K562 (cell line): ENCODE data around the gene SYTL4. TPM values are rescaled to one million over a fixed set of nuclear protein-coding genes. Genes with fewer than 3 reads are reported as not detected.

Experiments
- ATAC-seq: fragments of 200-7000 bp; cut with Tn5 transposase; 3 replicates; pipeline ENCODE4 v1.9.1; 2020; ENCODE audit warnings: moderate library complexity
- BruUV-seq: library from RNA; stranded (reverse); fragments of 400-500 nt; replicated peaks from 2 replicates; lab custom pipeline; 2021; lab: Mats Ljungman, UMichigan
- CTCF ChIA-PET: fragments of 300-600 bp; formaldehyde crosslinking; extraction: SDS; loops from one replicate; lab custom pipeline; 2021; ENCODE audit warnings: low intra/inter-chr PET ratio; lab: Yijun Ruan, JAX
- POLR2A ChIA-PET: fragments of 300-600, 350-650 bp; sonication (Branson Sonifier 250); formaldehyde crosslinking; extraction: SDS; loops from one replicate; lab custom pipeline; 2021; ENCODE audit warnings: antibody characterized with exemption, inconsistent platforms; lab: Yijun Ruan, JAX
- DNase-seq, 4 experiments: peaks; one replicate each; pipeline versions ENCODE4 v3.0.0 to v3.0.0-alpha.2; 2011 to 2018; ENCODE audit warnings: low spot score in 3 of 4, mixed read lengths in 3 of 4; ENCODE audit errors: extremely low read depth in 1 of 4
- FAIRE-seq: peaks from 2 replicates; lab custom pipeline; 2011; peaks lifted over from hg19 to GRCh38; lab: Jason Lieb, UNC
- H2AFZ ChIP-seq: 2 replicates; pipeline ENCODE4 v1.6.0; 2011; ENCODE audit warnings: low read depth, low read length, control low read depth, inconsistent platforms
- H3K27ac ChIP-seq: fragments of 200-600 bp; 3 replicates; pipeline ENCODE4 v1.8.0; 2011; ENCODE audit warnings: low read depth, mild to moderate bottlenecking, control low read depth, inconsistent platforms, low read length, moderate library complexity, mixed read lengths; ENCODE audit errors: extremely low read depth
- H3K27me3 ChIP-seq, 2 experiments: fragments of 300-600 bp in 1 of 2; 2 replicates in 1 of 2; 3 replicates in 1 of 2; pipeline versions ENCODE4 v1.6.0 to v1.8.0; 2011; ENCODE audit warnings: inconsistent platforms in 2 of 2, low read length in 2 of 2, mild to moderate bottlenecking in 1 of 2, mixed read lengths in 1 of 2, moderate library complexity in 1 of 2; ENCODE audit not compliant: control insufficient read depth in 2 of 2, insufficient read depth in 2 of 2
- H3K36me3 ChIP-seq: fragments of 300-600 bp; 3 replicates; pipeline ENCODE4 v1.8.0; 2011; ENCODE audit warnings: mild to moderate bottlenecking, low read length, inconsistent platforms; ENCODE audit not compliant: control insufficient read depth, insufficient read depth
- H3K4me1 ChIP-seq, 2 experiments: fragments of 200-600 bp in 1 of 2; replicated peaks in 1 of 2; 2 replicates in 1 of 2; 3 replicates in 1 of 2; pipeline versions ENCODE4 v1.5.1 to v1.8.0; 2011; ENCODE audit warnings: inconsistent platforms in 2 of 2, low read length in 2 of 2, mild to moderate bottlenecking in 1 of 2, mixed read lengths in 1 of 2, moderate library complexity in 1 of 2; ENCODE audit not compliant: control insufficient read depth in 2 of 2, insufficient read depth in 2 of 2
- H3K4me2 ChIP-seq: 2 replicates; pipeline ENCODE4 v1.6.1; 2011; ENCODE audit warnings: low read length, control low read depth, inconsistent platforms, mixed read lengths; ENCODE audit not compliant: insufficient read depth
- H3K4me3 ChIP-seq: fragments of 200-600 bp; sonication (generic), shearing (Covaris generic); 2 replicates; pipeline ENCODE4 v1.5.1; 2016; ENCODE audit warnings: control low read depth, inconsistent platforms
- H3K79me2 ChIP-seq: fragments of 200-600 bp; 3 replicates; pipeline ENCODE4 v1.8.0; 2011; ENCODE audit warnings: low read length, inconsistent platforms; ENCODE audit not compliant: control insufficient read depth, insufficient read depth
- H3K9ac ChIP-seq, 2 experiments: 2 replicates each; pipeline versions ENCODE4 v1.6.0 to v1.6.1; 2011; ENCODE audit warnings: low read depth in 2 of 2, low read length in 2 of 2, control low read depth in 1 of 2, inconsistent platforms in 1 of 2, mild to moderate bottlenecking in 1 of 2, mixed read lengths in 1 of 2; ENCODE audit not compliant: insufficient read depth in 1 of 2
- H3K9me1 ChIP-seq: one replicate; pipeline ENCODE4 v1.6.0; 2011; ENCODE audit warnings: inconsistent platforms, mild to moderate bottlenecking, low read length, moderate library complexity; ENCODE audit not compliant: control insufficient read depth, insufficient read depth
- H3K9me3 ChIP-seq: replicated peaks from 2 replicates; pipeline ENCODE4 v1.5.1; 2011; ENCODE audit warnings: low read depth, low read length, inconsistent platforms; ENCODE audit not compliant: control insufficient read depth, insufficient read depth
- H4K20me1 ChIP-seq: replicated peaks from 2 replicates; pipeline ENCODE4 v1.6.1; 2011; ENCODE audit warnings: low read length, inconsistent platforms, mixed read lengths; ENCODE audit not compliant: control insufficient read depth, insufficient read depth
- DACH1 ChIP-seq: fragments of 450-650 bp; IDR thresholded peaks from 2 replicates; pipeline ENCODE4 v1.6.1; 2018; ENCODE audit not compliant: partially characterized antibody
- PCBP2 ChIP-seq: fragments of 200-400 bp; formaldehyde crosslinking; IDR thresholded peaks from 2 replicates; pipeline ENCODE4 v1.6.1; 2018; ENCODE audit warnings: low read length, low read depth, mild to moderate bottlenecking, moderate library complexity; ENCODE audit not compliant: poor library complexity, severe bottlenecking
- SETDB1 ChIP-seq: IDR thresholded peaks from one replicate; pipeline ENCODE4 v1.6.1; 2012; ENCODE audit warnings: low read length, control low read depth, inconsistent platforms
- U2AF1 ChIP-seq: fragments of 200-400 bp; formaldehyde crosslinking; optimal IDR thresholded peaks from 2 replicates; pipeline ENCODE3; 2017; ENCODE audit warnings: mild to moderate bottlenecking, low read depth, low read length, moderate library complexity
- ZEB2 ChIP-seq: fragments of 450-650 bp; IDR thresholded peaks from 2 replicates; pipeline ENCODE4 v1.6.1; 2016
- WGBS: fragments of 100-300 bp; shearing (Covaris generic); methylation state at CpG from one replicate; pipeline ENCODE4 v1.1.6; 2016; ENCODE audit warnings: low coverage, mixed read lengths; ENCODE audit not compliant: insufficient coverage; ENCODE audit errors: missing lambda C conversion rate; 5-methylcytosine and 5-hydroxymethylcytosine counted together
- in situ Hi-C: fragments of 300-500 bp; cut with MboI; formaldehyde crosslinking; loops from 4 replicates; pipeline ENCODE4 v1.15.0; 2018; ENCODE audit warnings: inconsistent platforms, mixed read lengths
- intact Hi-C: fragments of 100-400 bp; cut with micrococcal nuclease; formaldehyde crosslinking; loops from 2 replicates; pipeline ENCODE4 v1.14.2; 2022
- polyA plus RNA-seq, 8 experiments: library from polyadenylated mRNA; depleted of rRNA in 4 of 8; stranded (reverse) in 5 of 8; unstranded in 3 of 8; fragments of >200 nt; fragmentation: Nextera tagmentation in 2 of 8; fragmentation: Illumina TruSeq in 1 of 8; extraction: Ambion mirVana in 2 of 8; extraction: Trizol in 1 of 8; gene quantifications; 2 replicates each; pipeline versions ENCODE4 v1.2.1 to v1.2.3, GENCODE V29; 2011 to 2014; ENCODE audit warnings: inconsistent platforms in 1 of 8, missing spikeins in 1 of 8
- total RNA-seq, 7 experiments: library from RNA; depleted of rRNA in 6 of 7; stranded (reverse); fragments of >200 nt in 6 of 7; fragmentation: Illumina TruSeq in 2 of 7; extraction: Trizol in 2 of 7; gene quantifications; 2 replicates each; pipeline versions ENCODE4 v1.2.1 to v1.2.3, GENCODE V29; 2011 to 2021; ENCODE audit warnings: low replicate concordance in 1 of 7
- TF ChIP-seq, protein P1 (sequence below): fragments of 450-650 bp; formaldehyde crosslinking; IDR thresholded peaks from 2 replicates; pipeline ENCODE4 v1.4.0; 2020; ENCODE audit warnings: mild to moderate bottlenecking, moderate library complexity
- TF ChIP-seq, protein P2 (sequence below), 2 experiments: fragments of 450-650 bp; IDR thresholded peaks; 2 replicates each; pipeline ENCODE4 v1.6.1; 2016

Gene SYTL4
- total and polyA plus RNA-seq, 9 of the 15 experiments (the other 6 are each of a cell fraction or from before 2014, with no cell fraction given), result 0.65 to 9.0 (median 1.5) TPM

DNA sequence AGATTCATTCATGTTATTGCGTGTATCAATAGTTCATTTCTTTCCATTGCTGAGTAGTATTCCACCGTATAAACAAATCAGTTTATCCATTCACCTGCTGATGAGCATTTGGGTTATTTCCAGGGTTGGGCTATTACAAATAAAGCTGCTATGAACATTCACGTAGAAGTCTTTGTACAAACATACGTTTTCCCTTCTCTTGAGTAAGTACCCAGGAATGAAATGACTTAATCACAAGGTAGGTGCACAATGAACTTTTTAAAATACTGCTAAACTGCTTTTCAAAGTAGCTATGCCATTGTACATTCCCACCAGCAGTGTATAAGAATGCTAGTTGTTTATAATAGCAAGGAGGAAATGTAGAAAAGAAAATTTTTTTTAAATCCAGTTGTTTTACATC, 35.9 kb downstream of the SYTL4 start:
- DNase-seq, result no peak
- in situ Hi-C loops (loop anchor here (25.0 kb wide), 1 partner anchor 491 kb away; no protein-coding TSS in a partner anchor), intact Hi-C loops (no loop called here)
- CTCF ChIA-PET, result no interaction called here
- Histone ChIP-seq H3K36me3 (no peaks in the 10 kb centered on the region), H3K9ac (no peak overlapping the region), H3K4me1 (no peaks in the 10 kb centered on the region), H3K9me3 (no peaks in the 10 kb centered on the region)
- POLR2A ChIA-PET, result no interaction called here
- ATAC-seq, result no peak
- no TSS peak for BruUV-seq
- TF ChIP-seq U2AF1 (no peak), SETDB1 (no peak), DACH1 (no peak), PCBP2 (no peak), ZEB2 (no peak)
- TF ChIP-seq, protein P1, sequence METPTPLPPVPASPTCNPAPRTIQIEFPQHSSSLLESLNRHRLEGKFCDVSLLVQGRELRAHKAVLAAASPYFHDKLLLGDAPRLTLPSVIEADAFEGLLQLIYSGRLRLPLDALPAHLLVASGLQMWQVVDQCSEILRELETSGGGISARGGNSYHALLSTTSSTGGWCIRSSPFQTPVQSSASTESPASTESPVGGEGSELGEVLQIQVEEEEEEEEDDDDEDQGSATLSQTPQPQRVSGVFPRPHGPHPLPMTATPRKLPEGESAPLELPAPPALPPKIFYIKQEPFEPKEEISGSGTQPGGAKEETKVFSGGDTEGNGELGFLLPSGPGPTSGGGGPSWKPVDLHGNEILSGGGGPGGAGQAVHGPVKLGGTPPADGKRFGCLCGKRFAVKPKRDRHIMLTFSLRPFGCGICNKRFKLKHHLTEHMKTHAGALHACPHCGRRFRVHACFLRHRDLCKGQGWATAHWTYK (CRISPR knock-in tag), result no peak
- TF ChIP-seq, protein P2, sequence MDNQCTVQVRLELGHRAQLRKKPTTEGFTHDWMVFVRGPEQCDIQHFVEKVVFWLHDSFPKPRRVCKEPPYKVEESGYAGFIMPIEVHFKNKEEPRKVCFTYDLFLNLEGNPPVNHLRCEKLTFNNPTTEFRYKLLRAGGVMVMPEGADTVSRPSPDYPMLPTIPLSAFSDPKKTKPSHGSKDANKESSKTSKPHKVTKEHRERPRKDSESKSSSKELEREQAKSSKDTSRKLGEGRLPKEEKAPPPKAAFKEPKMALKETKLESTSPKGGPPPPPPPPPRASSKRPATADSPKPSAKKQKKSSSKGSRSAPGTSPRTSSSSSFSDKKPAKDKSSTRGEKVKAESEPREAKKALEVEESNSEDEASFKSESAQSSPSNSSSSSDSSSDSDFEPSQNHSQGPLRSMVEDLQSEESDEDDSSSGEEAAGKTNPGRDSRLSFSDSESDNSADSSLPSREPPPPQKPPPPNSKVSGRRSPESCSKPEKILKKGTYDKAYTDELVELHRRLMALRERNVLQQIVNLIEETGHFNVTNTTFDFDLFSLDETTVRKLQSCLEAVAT (IDR thresholded peaks at IDR 0.05), result no peak
- TF ChIP-seq, all 486 proteins: peak for 0
- H3K9me1 ChIP-seq, result no peaks in the 10 kb centered on the region
- no peak overlapping the region for H3K4me3 ChIP-seq
- no peaks in the 10 kb centered on the region for H3K27me3 ChIP-seq
- no peaks in the 10 kb centered on the region for H4K20me1 ChIP-seq
- FAIRE-seq, result no peak
- 10% methylated on average over 4 of the region's 4 CpGs for WGBS
- no peak overlapping the region for H3K27ac ChIP-seq
- H3K79me2 ChIP-seq, result no peaks in the 10 kb centered on the region
- H2AFZ ChIP-seq, result no peak overlapping the region
- H3K4me2 ChIP-seq, result no peak overlapping the region
